22Rv1 (cell line): ENCODE measurements around the gene KL.

Experiments used
- H3K27ac ChIP-seq: fragments of 450-650 bp; 2 replicates; pipeline ENCODE4 v1.5.1; 2017
- ZFX ChIP-seq: fragments of 450-650 bp; IDR thresholded peaks from 2 replicates; pipeline ENCODE4 v1.6.1; 2017; ENCODE audit warnings: antibody characterized with exemption, borderline replicate concordance
- TF ChIP-seq, protein P1 (sequence below): fragments of 450-650 bp; IDR thresholded peaks from 2 replicates; pipeline ENCODE4 v1.5.1; 2017; ENCODE audit warnings: mild to moderate bottlenecking

Gene KL

GRCh38 chr13:33053397-33054066 lies 37.3 kb downstream of the KL start:
- no peak for TF ChIP-seq ZFX
- TF ChIP-seq, protein P1, sequence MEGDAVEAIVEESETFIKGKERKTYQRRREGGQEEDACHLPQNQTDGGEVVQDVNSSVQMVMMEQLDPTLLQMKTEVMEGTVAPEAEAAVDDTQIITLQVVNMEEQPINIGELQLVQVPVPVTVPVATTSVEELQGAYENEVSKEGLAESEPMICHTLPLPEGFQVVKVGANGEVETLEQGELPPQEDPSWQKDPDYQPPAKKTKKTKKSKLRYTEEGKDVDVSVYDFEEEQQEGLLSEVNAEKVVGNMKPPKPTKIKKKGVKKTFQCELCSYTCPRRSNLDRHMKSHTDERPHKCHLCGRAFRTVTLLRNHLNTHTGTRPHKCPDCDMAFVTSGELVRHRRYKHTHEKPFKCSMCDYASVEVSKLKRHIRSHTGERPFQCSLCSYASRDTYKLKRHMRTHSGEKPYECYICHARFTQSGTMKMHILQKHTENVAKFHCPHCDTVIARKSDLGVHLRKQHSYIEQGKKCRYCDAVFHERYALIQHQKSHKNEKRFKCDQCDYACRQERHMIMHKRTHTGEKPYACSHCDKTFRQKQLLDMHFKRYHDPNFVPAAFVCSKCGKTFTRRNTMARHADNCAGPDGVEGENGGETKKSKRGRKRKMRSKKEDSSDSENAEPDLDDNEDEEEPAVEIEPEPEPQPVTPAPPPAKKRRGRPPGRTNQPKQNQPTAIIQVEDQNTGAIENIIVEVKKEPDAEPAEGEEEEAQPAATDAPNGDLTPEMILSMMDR: no peak
- H3K27ac ChIP-seq: no peak overlapping the region

GRCh38 chr13:33057019-33057780 lies 41.0 kb downstream of the KL start:
- no peak for TF ChIP-seq ZFX
- TF ChIP-seq, protein P1: peak; percentile 32
- no peak overlapping the region for H3K27ac ChIP-seq

DNA sequence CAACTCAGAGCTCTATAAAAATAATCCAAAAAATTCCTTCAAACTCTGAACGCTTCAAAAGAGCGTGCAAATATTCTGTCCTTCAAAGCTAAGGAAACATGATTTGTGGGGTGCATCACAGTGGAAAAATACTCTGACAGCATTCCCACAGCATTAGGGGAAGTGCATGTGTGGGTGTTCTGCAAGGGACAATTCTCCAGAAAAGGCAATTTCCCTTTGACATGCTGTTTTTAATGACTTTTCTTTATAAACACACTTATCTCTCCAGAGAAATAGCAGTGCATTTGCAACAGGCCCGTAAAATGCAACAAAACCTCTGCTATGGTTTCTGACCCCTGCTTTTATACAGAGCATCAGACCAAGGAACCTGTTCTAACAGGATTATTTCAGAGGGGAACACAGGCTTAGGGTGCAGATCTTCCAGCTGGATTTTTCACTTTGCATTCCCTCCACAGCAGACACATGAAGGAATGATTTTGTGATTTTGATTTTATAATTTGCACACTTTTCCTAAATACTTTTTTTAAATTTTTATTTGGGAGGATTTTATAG lies 42.6 kb downstream of the KL start:
- TF ChIP-seq, protein P1: no peak
- no peak for TF ChIP-seq ZFX
- H3K27ac ChIP-seq: no peak overlapping the region

- H3K27ac ChIP-seq: no peak overlapping the region
- TF ChIP-seq, protein P1: no peak
- no peak for TF ChIP-seq ZFX
Measured at GRCh38 chr13:33060815-33061214, 44.6 kb downstream of the KL start.

DNA sequence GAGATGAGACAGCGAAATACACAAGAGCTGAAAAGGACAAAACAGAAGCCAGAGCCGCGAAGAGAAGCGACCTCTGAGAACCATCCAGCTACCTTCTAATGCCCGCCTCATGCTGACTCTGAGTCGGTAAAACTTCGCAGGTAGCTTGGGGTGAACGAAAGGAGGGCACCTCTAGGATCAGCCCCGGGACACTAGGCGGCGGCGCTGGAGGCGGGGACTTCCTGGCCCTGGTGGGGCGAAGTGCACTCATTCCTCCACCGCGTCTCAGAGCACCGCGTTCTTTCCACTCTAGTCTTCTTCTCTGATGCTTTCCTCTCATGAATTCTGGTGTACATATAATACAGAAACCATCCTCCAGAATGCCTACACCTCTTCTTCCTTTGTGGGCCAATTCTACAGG lies 50.1 kb downstream of the KL start:
- H3K27ac ChIP-seq: no peak overlapping the region
- TF ChIP-seq, protein P1: no peak

DNA sequence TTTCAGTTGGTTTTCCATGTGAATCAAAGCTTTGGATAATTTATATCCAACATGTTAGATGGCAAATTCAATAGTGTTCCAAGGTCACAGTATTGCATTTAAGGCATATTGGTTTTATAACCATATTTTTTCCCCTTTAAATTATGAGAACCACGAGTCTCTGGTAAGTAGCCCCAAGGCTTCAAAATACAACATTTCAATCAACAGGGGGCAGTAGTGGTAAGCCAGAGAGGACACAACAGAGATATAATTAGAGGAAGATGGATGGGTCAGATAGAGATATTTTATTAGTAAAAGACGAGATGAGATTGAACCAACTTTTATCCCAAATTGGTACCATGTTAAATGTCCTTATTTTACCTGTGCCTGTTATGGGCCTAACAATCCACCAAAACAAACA lies 53.1 kb downstream of the KL start:
- no peak for TF ChIP-seq ZFX
- TF ChIP-seq, protein P1: peak; percentile 59
- no peak overlapping the region for H3K27ac ChIP-seq

DNA sequence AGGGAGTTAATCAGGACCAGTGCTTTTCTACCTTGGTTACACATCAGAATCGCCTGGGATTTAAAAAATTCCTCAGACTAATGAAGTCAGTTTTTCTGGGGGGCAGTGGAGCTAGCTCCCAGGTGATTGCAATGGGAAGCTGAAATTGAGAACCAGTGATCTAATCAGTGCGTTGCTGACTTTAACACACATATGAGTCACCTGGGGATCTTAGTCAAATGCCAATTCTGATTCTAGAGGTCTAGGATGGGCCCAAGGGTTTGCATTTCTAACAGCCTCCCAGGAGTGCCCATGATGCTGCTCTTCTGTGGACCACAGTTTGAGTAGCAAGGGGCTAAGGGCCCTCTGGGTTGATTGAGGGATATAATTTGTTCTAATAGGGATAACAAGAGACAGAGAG lies 54.5 kb downstream of the KL start:
- TF ChIP-seq, protein P1: no peak
- no peak for TF ChIP-seq ZFX
- H3K27ac ChIP-seq: no peak overlapping the region
